Measurements from ENCODE around the gene RBM28.
"Not testable (repeated sequence)": the region's sequence is repeated elsewhere in the genome, so short reads cannot be mapped to it uniquely, and the experiment has no call there.

- TF ChIP-seq CTCF (IDR thresholded peaks at IDR 0.05); HOXA7 (CRISPR knock-in tag; IDR thresholded peaks at IDR 0.05); POLR2A (IDR thresholded peaks at IDR 0.05; ENCODE audit: low read length); MAX (IDR thresholded peaks at IDR 0.05); PBX3 (IDR thresholded peaks at IDR 0.05); REST (IDR thresholded peaks at IDR 0.05); JUN (IDR thresholded peaks at IDR 0.05); KDM1A (IDR thresholded peaks at IDR 0.05; ENCODE audit: low read depth): not testable (repeated sequence)
Measured at GRCh38 chr7:128298004-128298403, 45.7 kb downstream of the RBM28 start.

Data from A549 (cell line).